ENCODE measurements around the gene APOBEC3G.

The APOBEC3G gene

DNA sequence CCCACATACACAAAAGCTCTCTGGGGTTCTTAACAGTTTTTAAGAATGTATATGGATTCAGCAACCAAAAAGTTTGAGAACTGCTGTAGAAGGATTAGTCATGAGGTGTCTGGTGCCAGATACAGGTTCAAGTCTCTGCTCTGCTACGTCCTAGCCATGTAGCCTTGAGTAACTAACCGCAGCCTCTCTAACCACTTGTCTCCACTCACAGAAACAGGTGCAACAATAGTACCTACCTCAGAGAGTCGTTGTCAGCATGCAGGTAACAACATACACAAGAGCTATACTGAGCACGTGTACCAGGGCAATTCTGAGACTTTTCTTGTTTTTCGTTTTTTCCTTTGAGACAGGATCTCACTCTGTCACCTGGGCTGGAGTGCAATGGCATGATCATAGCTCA lies 48.5 kb downstream of the APOBEC3G start:
- no peak for DNase-seq (ENCODE audit: low spot score)

DNA sequence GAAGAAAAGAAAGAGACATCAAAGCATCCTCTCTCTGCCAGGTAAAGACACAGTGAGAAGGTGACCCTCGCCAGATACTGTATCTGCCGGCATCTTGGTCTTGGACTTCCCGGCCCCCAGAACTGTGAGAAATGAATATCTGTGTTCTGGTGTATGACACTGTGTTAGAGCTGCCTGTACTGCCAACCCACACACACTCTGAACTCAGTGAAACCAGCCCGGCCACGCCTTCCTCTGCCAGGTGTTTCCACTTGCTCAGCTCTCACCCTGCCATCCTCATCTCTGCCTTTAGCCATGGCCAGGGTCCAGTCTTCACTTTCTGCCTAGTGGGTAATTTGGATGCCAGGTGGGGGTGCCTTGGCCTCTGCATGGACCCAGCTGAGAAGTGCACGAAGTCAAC lies 51.4 kb downstream of the APOBEC3G start:
- DNase-seq (ENCODE audit: low spot score) = no peak

DNA sequence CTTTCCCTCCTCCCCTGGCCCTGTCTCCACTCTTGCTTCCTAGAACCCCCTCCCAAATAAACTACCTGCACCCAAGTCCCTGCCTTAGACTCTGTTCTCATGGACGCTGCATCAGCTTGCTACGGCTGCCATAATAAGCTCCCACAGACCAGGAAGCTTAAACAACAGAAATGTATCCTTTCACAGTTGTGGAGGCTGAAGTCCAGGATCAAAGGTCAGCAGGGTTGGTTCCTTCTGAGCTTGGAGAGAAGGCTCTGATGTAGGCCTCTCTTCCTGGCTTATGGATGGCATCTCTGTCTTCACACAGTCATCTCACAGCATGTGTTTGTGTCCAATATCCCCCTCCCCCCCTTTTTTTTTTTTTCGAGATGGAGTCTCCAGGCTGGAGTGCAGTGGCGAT lies 52.0 kb downstream of the APOBEC3G start:
- no peak for DNase-seq (ENCODE audit: low spot score)

DNA sequence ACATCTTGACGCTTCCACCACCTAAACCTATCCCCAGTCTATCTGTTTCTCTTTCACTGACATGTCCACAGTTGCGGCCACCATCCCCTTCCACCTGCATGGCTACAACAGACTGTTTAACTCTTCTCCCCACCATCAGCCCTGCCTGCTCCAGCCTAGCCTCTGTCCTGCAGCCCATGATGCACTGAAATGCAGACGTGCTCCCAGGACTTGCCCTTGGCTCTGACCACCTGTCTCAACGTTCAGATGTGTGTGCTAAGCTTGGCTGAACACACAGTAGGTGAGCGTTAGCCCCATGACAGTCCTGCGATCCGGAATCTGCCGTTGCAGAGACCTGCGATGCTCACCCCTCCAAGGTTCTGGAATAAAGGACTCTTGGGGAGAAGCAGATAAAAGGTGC lies 52.7 kb downstream of the APOBEC3G start:
- DNase-seq (ENCODE audit: low spot score) = no peak

DNA sequence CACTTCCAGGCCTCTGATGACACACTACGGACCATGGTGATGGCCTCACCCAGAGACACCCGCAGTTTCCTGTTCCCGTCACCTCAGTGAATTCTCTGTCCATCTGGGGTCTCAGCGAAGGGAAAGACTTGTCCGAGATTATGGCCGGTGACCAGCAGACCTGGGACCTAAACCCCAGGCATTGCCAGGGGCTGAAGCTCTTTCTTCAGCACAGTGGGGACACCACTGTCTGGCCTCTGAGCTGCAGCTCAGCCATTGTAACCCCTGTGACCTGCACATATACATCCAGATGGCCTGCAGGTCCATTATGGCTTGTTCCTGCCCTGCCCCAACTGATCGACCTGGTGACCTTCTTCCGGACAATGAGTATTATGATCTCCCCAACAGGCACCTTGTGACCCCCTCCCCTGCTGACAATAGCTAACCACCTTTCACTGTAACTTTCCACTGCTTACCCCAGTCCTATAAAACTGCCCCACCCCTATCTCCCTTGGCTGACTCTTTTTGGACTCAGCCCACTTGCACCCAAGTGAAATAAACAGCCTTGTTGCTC lies 53.2 kb downstream of the APOBEC3G start:
- no peak for DNase-seq (ENCODE audit: low spot score)

DNA sequence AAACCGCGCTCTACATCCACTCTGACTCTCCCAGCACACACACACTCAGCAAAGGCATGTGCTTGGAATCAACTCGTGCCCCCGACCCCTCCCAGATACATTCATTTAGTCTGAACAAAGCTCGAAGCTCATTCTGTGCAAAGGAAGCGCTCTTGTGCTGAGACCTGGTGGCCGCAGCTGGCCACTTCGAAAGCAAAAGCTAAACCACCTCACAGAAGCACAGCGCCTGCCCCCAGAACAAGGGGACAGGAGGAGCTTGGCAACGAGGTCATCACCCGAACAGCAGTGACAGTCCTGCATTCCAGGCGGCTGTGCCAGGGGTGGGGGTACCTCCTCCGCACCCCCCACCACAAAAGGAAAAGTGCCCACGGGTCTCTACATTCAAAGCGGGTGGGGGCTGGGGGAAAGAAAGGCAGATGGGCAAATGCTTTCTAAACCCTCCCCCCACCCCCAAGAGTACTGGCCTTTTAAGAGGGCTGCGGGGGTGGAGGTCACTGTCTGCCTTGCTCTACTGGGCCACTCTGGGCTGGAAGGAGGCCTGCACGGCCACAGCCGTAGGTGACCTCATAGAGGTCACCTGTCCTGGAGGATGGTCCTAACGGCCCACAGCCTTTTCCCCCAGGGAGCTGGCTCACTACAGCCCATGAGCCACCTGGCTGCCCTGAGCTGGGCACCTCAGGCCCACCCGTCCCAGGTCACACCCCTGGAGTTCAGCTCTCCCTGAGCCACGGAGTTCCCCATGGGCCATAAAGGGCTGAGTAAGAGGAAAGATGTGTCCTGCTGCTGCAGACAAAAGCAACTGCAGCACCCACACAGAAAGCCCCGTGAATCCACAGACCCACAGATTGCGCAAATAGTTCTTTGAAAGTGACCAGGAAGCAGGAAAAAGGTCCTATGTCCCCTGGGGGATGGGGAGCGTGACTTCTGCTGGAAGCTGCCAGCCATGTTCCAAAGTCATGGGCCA lies 54.1 kb downstream of the APOBEC3G start:
- DNase-seq (ENCODE audit: low spot score) = no peak

DNA sequence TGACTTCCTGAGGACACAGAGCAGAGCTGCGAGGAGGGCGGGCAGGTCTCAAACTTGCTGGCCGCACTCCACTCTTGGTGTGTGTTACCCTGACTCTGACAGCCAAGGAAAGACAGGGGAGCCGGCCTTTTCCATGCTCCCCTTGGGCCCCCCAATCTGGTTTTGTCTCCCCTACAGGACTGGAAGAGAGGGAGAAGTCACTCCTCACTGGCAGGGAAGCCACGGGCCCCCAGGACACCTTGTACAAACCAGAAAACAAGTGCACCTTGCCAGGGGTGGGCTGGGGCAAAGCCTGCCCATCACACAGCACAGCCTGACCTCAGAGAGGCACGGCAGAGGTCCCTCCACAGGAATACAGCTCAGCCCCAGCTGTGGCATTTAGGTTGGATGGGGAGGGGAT lies 55.2 kb downstream of the APOBEC3G start:
- DNase-seq (ENCODE audit: low spot score) = no peak

DNA sequence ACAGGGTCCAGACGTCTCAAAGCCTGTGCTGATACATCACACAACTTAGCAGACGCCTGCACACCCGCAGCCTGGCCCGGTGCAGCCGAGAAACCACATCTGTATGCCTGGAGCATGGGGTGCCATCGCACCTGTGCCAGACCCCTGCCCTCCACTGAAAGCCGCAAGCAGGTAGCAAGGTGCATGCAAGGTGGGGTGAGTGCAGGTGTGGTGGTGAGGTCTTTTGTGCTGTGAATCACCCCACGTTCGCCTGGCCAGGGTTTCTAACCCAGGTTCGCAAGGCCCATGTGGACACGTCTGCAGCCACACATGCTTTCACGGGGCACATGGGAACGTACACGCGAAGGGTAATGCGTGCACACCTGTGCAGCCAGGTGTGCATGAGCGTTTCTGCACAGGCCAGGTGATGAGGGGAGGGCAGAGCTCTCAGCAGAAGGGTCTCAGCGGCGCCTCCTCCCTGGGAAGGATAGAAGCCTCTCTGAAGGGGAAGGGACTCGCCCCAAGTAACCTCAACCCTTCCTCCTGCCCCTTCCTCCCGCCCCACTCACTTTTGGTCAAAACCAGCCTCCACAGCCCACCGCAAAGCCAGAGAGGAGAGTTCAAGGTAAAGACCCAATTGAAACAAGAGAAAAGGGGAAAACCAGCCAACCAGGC lies 55.9 kb downstream of the APOBEC3G start:
- no peak for DNase-seq (ENCODE audit: low spot score)

DNA sequence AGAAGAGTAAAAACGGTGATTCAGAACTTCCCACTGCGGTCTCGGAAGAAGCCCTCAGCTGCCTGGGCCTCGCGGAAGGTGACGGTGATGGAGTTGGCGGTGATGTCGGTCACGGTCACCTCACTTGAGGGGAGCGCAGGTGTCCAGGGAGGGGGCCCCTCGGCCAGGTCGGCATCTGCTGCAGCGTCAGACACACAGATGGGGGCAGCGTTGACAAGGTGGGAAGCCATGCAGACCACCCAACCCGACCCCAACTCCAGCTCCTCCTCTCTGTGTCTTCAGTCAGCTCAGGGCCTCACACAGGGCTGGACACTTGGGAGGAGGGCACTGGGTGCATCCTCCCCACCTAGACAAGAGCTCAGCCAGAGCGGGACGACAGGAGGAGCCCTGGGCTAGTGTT lies 56.8 kb downstream of the APOBEC3G start:
- DNase-seq (ENCODE audit: low spot score) = no peak

DNA sequence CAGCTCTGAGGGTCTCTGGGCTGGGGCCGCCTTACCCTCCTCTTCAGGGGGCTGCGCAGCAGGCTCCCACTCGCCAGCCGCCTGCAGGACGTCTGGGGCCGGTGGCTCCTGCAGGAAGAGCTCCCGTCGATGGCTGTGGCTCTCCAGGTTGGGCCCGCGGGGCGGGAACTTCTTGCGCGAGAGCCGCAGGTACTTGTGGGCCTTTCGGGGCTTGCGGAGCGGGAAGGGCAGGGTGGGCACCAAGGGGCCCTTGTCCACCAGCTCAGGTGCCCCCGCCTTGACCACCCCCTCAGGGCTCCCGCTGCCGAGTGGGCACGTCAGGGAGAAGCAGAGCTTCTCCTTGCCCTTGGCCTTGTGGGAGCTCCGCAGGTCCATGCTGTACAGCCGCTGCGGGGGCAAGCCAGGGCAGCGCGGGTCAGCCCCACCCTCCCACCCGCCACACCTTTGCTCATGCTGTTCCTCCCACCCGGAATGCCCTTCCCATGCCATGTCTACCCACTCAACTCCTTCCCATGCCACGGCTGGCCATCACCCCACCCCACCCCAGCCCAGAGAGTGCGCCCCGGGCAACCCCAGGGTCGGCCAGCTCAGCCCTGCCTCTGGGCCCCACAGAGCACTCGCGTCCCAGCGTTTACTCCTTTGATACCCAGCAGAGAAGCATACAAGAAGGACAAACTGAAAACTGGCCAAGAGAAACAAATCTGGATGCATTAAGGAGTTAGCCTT lies 57.5 kb downstream of the APOBEC3G start:
- no peak for DNase-seq (ENCODE audit: low spot score)

DNA sequence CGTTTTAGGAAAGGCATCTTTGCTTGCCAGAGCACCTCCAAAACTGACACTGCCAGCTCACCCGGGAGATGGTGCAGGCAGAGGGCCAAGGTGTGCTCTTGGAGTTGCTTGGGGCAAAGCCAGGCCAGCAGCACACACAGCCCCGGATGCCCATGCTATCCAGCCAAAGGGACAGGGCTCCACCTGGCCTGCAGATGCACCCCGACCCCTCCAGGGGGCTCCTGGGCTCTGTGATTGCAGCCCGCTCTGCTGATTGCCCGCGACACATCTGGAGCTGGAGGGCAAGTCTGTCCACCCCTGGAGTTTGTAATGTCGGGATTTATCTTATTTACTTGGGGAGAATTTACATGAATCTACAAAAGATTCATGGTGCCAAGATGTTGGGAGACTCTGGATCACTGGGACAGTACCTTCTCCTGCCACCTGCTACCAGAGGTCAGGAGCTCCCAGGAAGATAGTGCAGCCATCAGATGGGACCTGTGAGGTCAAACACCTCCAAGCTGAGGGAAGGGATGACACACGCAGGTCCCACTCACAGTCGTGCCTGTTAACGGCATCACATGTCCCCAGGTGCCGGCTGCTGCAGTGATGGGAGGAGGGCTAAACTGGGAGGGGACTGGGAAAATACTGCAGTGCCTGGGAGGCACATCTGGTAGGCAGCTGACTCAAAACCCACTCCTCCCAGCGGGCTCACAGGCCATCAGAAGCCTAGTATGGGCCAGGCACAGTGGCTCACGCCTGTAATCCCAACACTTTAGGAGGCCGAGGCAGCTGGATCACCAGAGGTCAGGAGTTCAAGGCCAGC lies 58.2 kb downstream of the APOBEC3G start:
- DNase-seq (ENCODE audit: low spot score) = no peak

DNA sequence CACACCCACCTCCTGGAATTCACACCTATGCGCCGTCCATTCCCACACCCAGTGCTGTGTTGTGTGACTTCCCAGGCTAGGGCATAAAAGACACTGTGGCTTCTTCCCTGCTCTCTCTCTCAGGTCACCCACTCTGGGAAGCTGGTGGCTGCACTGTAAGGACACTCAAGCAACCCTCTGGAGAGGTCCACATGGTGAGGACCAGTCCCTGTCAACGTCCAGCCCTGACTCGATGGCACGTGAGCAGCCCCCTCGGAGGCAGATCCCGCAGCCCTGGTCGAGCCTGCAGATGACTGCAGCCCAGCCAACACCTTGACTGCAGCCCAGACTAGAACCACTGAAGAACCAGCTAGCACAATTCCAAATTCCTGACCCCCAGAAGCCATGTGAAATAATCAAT lies 59.2 kb downstream of the APOBEC3G start:
- no peak for DNase-seq (ENCODE audit: low spot score)
